HEK293 (cell line): ENCODE results near the gene AMBRA1.

ENCODE experiments used
- CTCF ChIA-PET: fragments of 350-600 bp; formaldehyde crosslinking; extraction: SDS; loops from one replicate; lab custom pipeline; 2021; ENCODE audit warnings: antibody characterized with exemption; lab: Yijun Ruan, JAX
- POLR2A ChIA-PET: fragments of 300-600 bp; formaldehyde crosslinking; extraction: SDS; loops from one replicate; lab custom pipeline; 2020; ENCODE audit warnings: antibody characterized with exemption, inconsistent platforms; lab: Yijun Ruan, JAX
- H3K27ac ChIP-seq: fragments of 200-500 bp; sonication (Bioruptor generic); 2 replicates; pipeline ENCODE4 v1.5.1; 2014; ENCODE audit warnings: low read depth, low read length, control low read depth, inconsistent platforms; ENCODE audit errors: extremely low read depth
- H3K36me3 ChIP-seq, 2 experiments: fragments of 200-500 bp in 1 of 2; sonication (Bioruptor generic) in 1 of 2; 1 replicate in 1 of 2; 2 replicates in 1 of 2; pipeline ENCODE4 v1.5.1; 2014 to 2017; ENCODE audit warnings: inconsistent platforms in 2 of 2, low read length in 2 of 2; ENCODE audit not compliant: control insufficient read depth in 2 of 2, insufficient read depth in 1 of 2
- H3K4me1 ChIP-seq: fragments of 200-500 bp; sonication (Bioruptor generic); 2 replicates; pipeline ENCODE4 v1.5.1; 2014; ENCODE audit warnings: mild to moderate bottlenecking, low read length, inconsistent platforms; ENCODE audit not compliant: control insufficient read depth, insufficient read depth
- H3K4me3 ChIP-seq: 2 replicates; pipeline ENCODE4 v1.5.1; 2011; ENCODE audit warnings: low read depth, mild to moderate bottlenecking, control low read depth, low read length, moderate library complexity
- H3K9me3 ChIP-seq: fragments of 200-500 bp; sonication (Bioruptor generic); 2 replicates; pipeline ENCODE4 v1.5.1; 2014; ENCODE audit warnings: low read depth, low read length, inconsistent platforms; ENCODE audit not compliant: control insufficient read depth, insufficient read depth
- CTCF ChIP-seq: fragments of 450-650 bp; formaldehyde crosslinking; IDR thresholded peaks from 2 replicates; pipeline ENCODE4 v1.5.1; 2016; ENCODE audit warnings: missing biosample characterization, missing genetic modification characterization
- GFI1B ChIP-seq: fragments of 450-650 bp; formaldehyde crosslinking; IDR thresholded peaks from 2 replicates; pipeline ENCODE4 v1.5.1; 2016; ENCODE audit warnings: missing biosample characterization, missing genetic modification characterization
- KLF9 ChIP-seq: fragments of 450-650 bp; formaldehyde crosslinking; IDR thresholded peaks from 2 replicates; pipeline ENCODE4 v1.5.1; 2016; ENCODE audit warnings: missing biosample characterization, missing genetic modification characterization, low read depth
- MZF1 ChIP-seq: fragments of 450-650 bp; formaldehyde crosslinking; IDR thresholded peaks from 2 replicates; pipeline ENCODE4 v1.5.1; 2017; ENCODE audit warnings: missing biosample characterization, missing genetic modification characterization, borderline replicate concordance
- PATZ1 ChIP-seq: fragments of 450-650 bp; formaldehyde crosslinking; IDR thresholded peaks from 2 replicates; pipeline ENCODE4 v1.5.1; 2016; ENCODE audit warnings: missing biosample characterization, missing genetic modification characterization
- PRDM10 ChIP-seq: fragments of 450-650 bp; formaldehyde crosslinking; IDR thresholded peaks from 2 replicates; pipeline ENCODE4 v1.5.1; 2016; ENCODE audit warnings: missing biosample characterization, missing genetic modification characterization
- WT1 ChIP-seq: fragments of 450-650 bp; formaldehyde crosslinking; IDR thresholded peaks from 2 replicates; pipeline ENCODE4 v1.5.1; 2016; ENCODE audit warnings: missing biosample characterization, missing genetic modification characterization
- YY1 ChIP-seq: fragments of 450-650 bp; formaldehyde crosslinking; IDR thresholded peaks from 2 replicates; pipeline ENCODE4 v1.5.1; 2018; ENCODE audit warnings: missing biosample characterization, missing genetic modification characterization
- ZIC2 ChIP-seq: fragments of 450-650 bp; formaldehyde crosslinking; IDR thresholded peaks from 2 replicates; pipeline ENCODE4 v1.5.1; 2016; ENCODE audit warnings: missing biosample characterization, missing genetic modification characterization
- ZNF133 ChIP-seq: fragments of 450-650 bp; formaldehyde crosslinking; IDR thresholded peaks from 2 replicates; pipeline ENCODE4 v1.5.1; 2016; ENCODE audit warnings: missing biosample characterization, missing genetic modification characterization
- ZNF223 ChIP-seq: fragments of 450-650 bp; formaldehyde crosslinking; IDR thresholded peaks from 2 replicates; pipeline ENCODE4 v1.5.1; 2016; ENCODE audit warnings: missing biosample characterization, missing genetic modification characterization
- ZNF239 ChIP-seq: fragments of 450-650 bp; formaldehyde crosslinking; IDR thresholded peaks from 2 replicates; pipeline ENCODE4 v1.5.1; 2016; ENCODE audit warnings: missing biosample characterization, missing genetic modification characterization
- ZNF248 ChIP-seq: fragments of 450-650 bp; formaldehyde crosslinking; IDR thresholded peaks from 2 replicates; pipeline ENCODE4 v1.5.1; 2017; ENCODE audit warnings: missing biosample characterization, missing genetic modification characterization
- ZNF274 ChIP-seq, 2 experiments: fragments of 200-500 bp in 1 of 2; fragments of 450-650 bp in 1 of 2; sonication (Bioruptor generic) in 1 of 2; formaldehyde crosslinking in 1 of 2; IDR thresholded peaks; 2 replicates each; pipeline versions ENCODE4 v1.5.1 to v1.6.1; 2014 to 2016; ENCODE audit warnings: borderline replicate concordance in 1 of 2, inconsistent platforms in 1 of 2, low read length in 1 of 2, missing biosample characterization in 1 of 2, missing genetic modification characterization in 1 of 2
- ZNF292 ChIP-seq: fragments of 450-650 bp; formaldehyde crosslinking; IDR thresholded peaks from 2 replicates; pipeline ENCODE4 v1.5.1; 2016; ENCODE audit warnings: low read depth, missing biosample characterization, missing genetic modification characterization, borderline replicate concordance
- ZNF324 ChIP-seq: fragments of 450-650 bp; formaldehyde crosslinking; IDR thresholded peaks from 2 replicates; pipeline ENCODE4 v1.5.1; 2016; ENCODE audit warnings: missing biosample characterization, missing genetic modification characterization
- ZNF501 ChIP-seq: fragments of 450-650 bp; formaldehyde crosslinking; IDR thresholded peaks from 2 replicates; pipeline ENCODE4 v1.5.1; 2016; ENCODE audit warnings: missing biosample characterization, missing genetic modification characterization
- ZNF548 ChIP-seq: fragments of 450-650 bp; formaldehyde crosslinking; IDR thresholded peaks from 2 replicates; pipeline ENCODE4 v1.5.1; 2016; ENCODE audit warnings: missing biosample characterization, missing genetic modification characterization
- ZNF596 ChIP-seq: fragments of 450-650 bp; IDR thresholded peaks from 2 replicates; pipeline ENCODE4 v1.5.0; 2018; ENCODE audit warnings: missing biosample characterization, mild to moderate bottlenecking, missing genetic modification characterization, moderate library complexity

The AMBRA1 gene

GRCh38 chr11:46607516-46607915 is 13.7 kb upstream of the AMBRA1 start:
- POLR2A ChIA-PET: no interaction called here
- H3K27ac ChIP-seq: no peak overlapping the region
- H3K36me3 ChIP-seq: peaks cover 0 to 6% of the 10 kb centered on the region in 2 experiments; a peak in 1 of 3 replicates
- H3K9me3 ChIP-seq: no peaks in the 10 kb centered on the region
- CTCF ChIA-PET: interaction anchor here (1.2 kb wide), 1 partner anchor 78 kb away, joined by 4 read pairs; no protein-coding TSS in a partner anchor
- TF ChIP-seq ZNF239 (no peak), WT1 (tag by site-specific recombination) (no peak), ZNF324 (no peak), ZNF596 (tag by site-specific recombination) (no peak), ZNF501 (tag by site-specific recombination) (no peak), KLF9 (tag by site-specific recombination) (no peak), MZF1 (no peak), ZIC2 (no peak), CTCF (tag by site-specific recombination) (no peak), GFI1B (tag by site-specific recombination) (no peak), PRDM10 (tag by site-specific recombination) (no peak), ZNF133 (tag by site-specific recombination) (no peak), ZNF548 (tag by site-specific recombination) (no peak)
- TF ChIP-seq, all 188 proteins: peak for 0
- Histone ChIP-seq H3K4me1 (no peaks in the 10 kb centered on the region), H3K4me3 (no peak overlapping the region)

GRCh38 chr11:46604796-46605195 is 11.0 kb upstream of the AMBRA1 start:
- ChIA-PET POLR2A (interaction anchor here (0.7 kb wide), 1 partner anchor 287 kb away, joined by 5 read pairs; no protein-coding TSS in a partner anchor), CTCF (interaction anchor here (0.6 kb wide), 1 partner anchor 138 kb away, joined by 3 read pairs; no protein-coding TSS in a partner anchor)
- Histone ChIP-seq H3K4me1 (no peaks in the 10 kb centered on the region), H3K36me3 (peaks cover 0 to 6% of the 10 kb centered on the region in 2 experiments; a peak in 1 of 3 replicates), H3K4me3 (no peak overlapping the region), H3K27ac (no peak overlapping the region), H3K9me3 (no peaks in the 10 kb centered on the region)
- TF ChIP-seq ZNF223 (tag by site-specific recombination) (no peak), ZNF248 (tag by site-specific recombination) (no peak), ZNF292 (tag by site-specific recombination) (no peak), PATZ1 (tag by site-specific recombination) (no peak), ZNF274 (IDR thresholded peaks at IDR 0.05; ENCODE audit: low read length) (no peak), ZNF274 (tag by site-specific recombination; IDR thresholded peaks at IDR 0.05; ENCODE audit: borderline replicate concordance) (no peak), YY1 (tag by site-specific recombination) (no peak)
- TF ChIP-seq, all 188 proteins: peak for 0
